Endothelial cell (in vitro differentiated cells): Measurements from ENCODE around the gene ZNF280B. TPM values are rescaled to one million over a fixed set of nuclear protein-coding genes. Genes with fewer than 3 reads are reported as not detected.
"Not testable (repeated sequence)": the region's sequence is repeated elsewhere in the genome, so short reads cannot be mapped to it uniquely, and the experiment has no call there.

Experiments used
- DNase-seq: peaks from one replicate; pipeline ENCODE4 v3.0.0; 2021; ENCODE audit warnings: low spot score
- H3K27ac Mint-ChIP-seq: one replicate; pipeline ENCODE4 v1.8.0; 2021; ENCODE audit warnings: mixed read lengths, inconsistent platforms; ENCODE audit not compliant: unreplicated experiment
- H3K27me3 Mint-ChIP-seq: one replicate; pipeline ENCODE4 v1.8.0; 2021; ENCODE audit warnings: mild to moderate bottlenecking, moderate library complexity, mixed read lengths, inconsistent platforms; ENCODE audit not compliant: unreplicated experiment
- H3K36me3 Mint-ChIP-seq: one replicate; pipeline ENCODE4 v1.8.0; 2021; ENCODE audit warnings: mild to moderate bottlenecking, low read depth, mixed read lengths, inconsistent platforms; ENCODE audit not compliant: unreplicated experiment
- H3K4me1 Mint-ChIP-seq: one replicate; pipeline ENCODE4 v1.8.0; 2021; ENCODE audit warnings: mild to moderate bottlenecking, mixed read lengths, inconsistent platforms; ENCODE audit not compliant: unreplicated experiment
- H3K4me3 Mint-ChIP-seq: one replicate; pipeline ENCODE4 v1.8.0; 2021; ENCODE audit warnings: mild to moderate bottlenecking, mixed read lengths, inconsistent platforms; ENCODE audit not compliant: unreplicated experiment
- H3K9me3 Mint-ChIP-seq: one replicate; pipeline ENCODE4 v1.8.0; 2021; ENCODE audit warnings: mixed read lengths, inconsistent platforms; ENCODE audit not compliant: unreplicated experiment
- total RNA-seq: library from RNA; stranded (reverse); fragmentation: NEBNext Ultra II Directional; extraction: Animal tissue kit (Norgen Biotek cat#: 25700); gene quantifications from one replicate; pipeline ENCODE4 v1.2.1, GENCODE V29; 2021; ENCODE audit not compliant: unreplicated experiment
- TF ChIP-seq, protein P1 (sequence below): fragments of 200-600 bp; sonication (generic); IDR thresholded peaks from one replicate; pipeline ENCODE4 v1.5.0; 2021; ENCODE audit warnings: antibody characterized with exemption; ENCODE audit not compliant: unreplicated experiment

ZNF280B gene
- total RNA-seq, 1 donor from 2014 or later: 6.8 TPM

DNA sequence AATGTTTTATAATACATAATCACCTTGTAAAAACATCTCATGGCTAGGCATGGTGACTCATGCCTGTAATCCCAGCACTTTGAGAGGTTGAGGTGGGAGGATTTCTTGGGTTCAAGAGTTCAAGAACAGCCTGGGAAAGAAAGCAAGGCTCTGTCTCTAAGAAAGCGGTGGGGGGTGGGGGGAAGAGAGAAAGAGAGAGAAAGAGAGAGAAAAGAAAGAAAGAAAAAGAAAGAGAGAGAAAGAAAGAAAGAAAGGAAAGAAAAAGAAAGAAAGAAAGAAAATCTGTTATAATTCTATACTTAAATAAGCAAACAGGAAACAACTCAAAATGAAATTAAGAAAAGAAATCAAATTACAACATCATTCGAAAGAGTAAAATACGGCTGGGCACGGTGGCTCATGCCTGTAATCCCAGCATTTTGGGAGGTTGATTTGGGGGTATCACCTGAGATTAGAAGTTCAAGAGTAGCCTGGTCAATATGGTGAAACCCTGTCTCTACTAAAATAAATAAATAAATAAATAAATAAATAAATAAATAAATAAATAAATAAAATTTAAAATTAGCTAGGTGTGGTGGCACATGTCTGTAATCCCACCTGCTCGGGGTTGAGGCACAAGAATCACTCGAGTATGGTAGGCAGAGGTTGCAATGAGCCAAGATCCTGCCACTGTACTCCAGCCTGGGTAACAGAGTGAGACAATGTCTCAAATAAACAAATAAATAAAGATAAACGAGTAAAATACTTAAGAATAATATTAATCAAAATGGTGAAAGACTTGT lies 65.4 kb downstream of the ZNF280B start:
- DNase-seq: no peak
- TF ChIP-seq, protein P1, sequence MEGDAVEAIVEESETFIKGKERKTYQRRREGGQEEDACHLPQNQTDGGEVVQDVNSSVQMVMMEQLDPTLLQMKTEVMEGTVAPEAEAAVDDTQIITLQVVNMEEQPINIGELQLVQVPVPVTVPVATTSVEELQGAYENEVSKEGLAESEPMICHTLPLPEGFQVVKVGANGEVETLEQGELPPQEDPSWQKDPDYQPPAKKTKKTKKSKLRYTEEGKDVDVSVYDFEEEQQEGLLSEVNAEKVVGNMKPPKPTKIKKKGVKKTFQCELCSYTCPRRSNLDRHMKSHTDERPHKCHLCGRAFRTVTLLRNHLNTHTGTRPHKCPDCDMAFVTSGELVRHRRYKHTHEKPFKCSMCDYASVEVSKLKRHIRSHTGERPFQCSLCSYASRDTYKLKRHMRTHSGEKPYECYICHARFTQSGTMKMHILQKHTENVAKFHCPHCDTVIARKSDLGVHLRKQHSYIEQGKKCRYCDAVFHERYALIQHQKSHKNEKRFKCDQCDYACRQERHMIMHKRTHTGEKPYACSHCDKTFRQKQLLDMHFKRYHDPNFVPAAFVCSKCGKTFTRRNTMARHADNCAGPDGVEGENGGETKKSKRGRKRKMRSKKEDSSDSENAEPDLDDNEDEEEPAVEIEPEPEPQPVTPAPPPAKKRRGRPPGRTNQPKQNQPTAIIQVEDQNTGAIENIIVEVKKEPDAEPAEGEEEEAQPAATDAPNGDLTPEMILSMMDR: no peak
- Mint-ChIP-seq H3K27me3 (no peaks in the 10 kb centered on the region), H3K4me3 (no peak overlapping the region), H3K27ac (no peak overlapping the region), H3K9me3 (no peaks in the 10 kb centered on the region), H3K36me3 (no peaks in the 10 kb centered on the region), H3K4me1 (peaks cover 4% of the 10 kb centered on the region)

DNA sequence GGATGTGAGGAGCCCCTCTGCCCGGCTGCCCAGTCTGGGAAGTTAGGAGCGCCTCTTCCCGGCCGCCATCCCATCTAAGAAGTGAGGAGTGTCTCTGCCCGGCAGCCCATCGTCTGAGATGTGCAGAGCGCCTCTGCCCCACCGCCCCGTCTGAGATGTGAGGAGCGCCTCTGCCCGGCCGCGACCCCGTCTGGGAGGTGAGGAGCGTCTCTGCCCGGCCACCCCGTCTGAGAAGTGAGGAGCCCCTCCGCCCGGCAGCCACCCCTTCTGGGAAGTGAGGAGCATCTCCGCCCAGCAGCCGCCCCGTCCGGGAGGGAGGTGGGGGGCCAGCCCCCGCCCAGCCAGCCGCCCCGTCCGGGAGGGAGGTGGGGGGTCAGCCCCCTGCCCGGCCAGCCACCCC lies 66.9 kb downstream of the ZNF280B start:
- not testable (repeated sequence) for H3K27me3 Mint-ChIP-seq, H3K4me3 Mint-ChIP-seq, H3K4me1 Mint-ChIP-seq, H3K27ac Mint-ChIP-seq, H3K36me3 Mint-ChIP-seq, H3K9me3 Mint-ChIP-seq, DNase-seq

DNA sequence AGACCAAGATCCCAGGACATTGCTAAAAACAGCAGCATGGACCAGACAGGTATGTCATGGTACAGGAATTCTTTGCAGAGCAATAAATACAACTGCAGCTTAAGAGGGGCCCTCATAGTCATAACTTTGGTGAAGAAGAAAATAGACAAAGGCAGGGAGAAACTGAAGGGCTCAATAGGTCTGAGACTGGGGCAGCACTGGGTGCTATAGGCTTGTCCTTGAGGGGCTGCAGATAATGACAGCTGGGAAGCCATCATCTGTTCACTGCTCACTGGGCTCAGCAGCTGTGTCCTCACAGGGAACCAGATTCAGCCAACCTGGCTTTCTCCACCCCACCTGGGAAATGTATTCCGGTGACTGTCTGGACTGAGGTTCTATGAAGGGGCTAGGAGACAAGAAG lies 68.4 kb downstream of the ZNF280B start:
- no peak for DNase-seq
- Mint-ChIP-seq H3K27ac (no peak overlapping the region), H3K27me3 (no peaks in the 10 kb centered on the region), H3K36me3 (no peaks in the 10 kb centered on the region), H3K4me1 (no peaks in the 10 kb centered on the region), H3K4me3 (no peak overlapping the region), H3K9me3 (no peaks in the 10 kb centered on the region)
- TF ChIP-seq, protein P1: no peak

Other genes starting within 250 kb of the ZNF280B start
- 0.51 TPM for gene ZNF280A, start 11.5 kb upstream of the ZNF280B start, total RNA-seq
- gene PRAME, start 50.5 kb upstream of the ZNF280B start, total RNA-seq: not detected
- not detected for gene GGTLC2, start 135.9 kb upstream of the ZNF280B start, total RNA-seq